GM23338 (cell line): ENCODE results near the gene RANBP1. TPM values are rescaled to one million over a fixed set of nuclear protein-coding genes. Genes with fewer than 3 reads are reported as not detected.

ENCODE experiments used
- ATAC-seq: fragments of 200-7000 bp; cut with Tn5 transposase; 3 replicates; pipeline ENCODE4 v1.9.1; 2020
- DNase-seq: peaks from one replicate; pipeline ENCODE4 v3.0.0-alpha.2; 2015; ENCODE audit warnings: low spot score
- H2AFZ ChIP-seq: fragments of 200-600 bp; sonication (generic); 2 replicates; pipeline ENCODE4 v1.8.0; 2016; ENCODE audit warnings: antibody characterized with exemption, mild to moderate bottlenecking, moderate library complexity
- H3F3A ChIP-seq: fragments of 200-600 bp; sonication (generic); replicated peaks from 2 replicates; pipeline ENCODE4 v1.8.0; 2017; ENCODE audit warnings: antibody characterized with exemption, mixed run types, low read depth
- H3K27ac ChIP-seq: fragments of 200-600 bp; sonication (generic); 2 replicates; pipeline ENCODE4 v1.6.1; 2016; ENCODE audit warnings: low read depth
- H3K27me3 ChIP-seq: fragments of 200-600 bp; sonication (generic); 2 replicates; pipeline ENCODE4 v1.8.0; 2016; ENCODE audit warnings: mild to moderate bottlenecking, mixed run types, moderate library complexity; ENCODE audit not compliant: insufficient read depth
- H3K36me3 ChIP-seq: fragments of 200-600 bp; sonication (generic); 2 replicates; pipeline ENCODE4 v1.8.0; 2016; ENCODE audit warnings: mild to moderate bottlenecking; ENCODE audit not compliant: insufficient read depth
- H3K4me1 ChIP-seq: fragments of 200-600 bp; sonication (generic); 2 replicates; pipeline ENCODE4 v1.8.0; 2016; ENCODE audit warnings: mild to moderate bottlenecking, moderate library complexity; ENCODE audit not compliant: insufficient read depth
- H3K4me2 ChIP-seq: fragments of 200-600 bp; sonication (generic); 2 replicates; pipeline ENCODE4 v1.7.1; 2017; ENCODE audit warnings: mixed run types
- H3K4me3 ChIP-seq: fragments of 200-600 bp; sonication (generic); 2 replicates; pipeline ENCODE4 v1.6.1; 2016; ENCODE audit warnings: mixed run types
- H3K79me2 ChIP-seq: fragments of 200-600 bp; sonication (generic); replicated peaks from 2 replicates; pipeline ENCODE4 v1.8.0; 2017; ENCODE audit warnings: mild to moderate bottlenecking; ENCODE audit not compliant: insufficient read depth
- H3K9me2 ChIP-seq: fragments of 200-600 bp; sonication (generic); 2 replicates; pipeline ENCODE4 v1.8.0; 2017; ENCODE audit not compliant: insufficient read depth
- H4K20me1 ChIP-seq: fragments of 200-600 bp; sonication (generic); replicated peaks from 2 replicates; pipeline ENCODE4 v1.8.0; 2017; ENCODE audit warnings: mild to moderate bottlenecking; ENCODE audit not compliant: insufficient read depth
- H3K27ac Mint-ChIP-seq: 2 replicates; pipeline ENCODE4 v1.8.0; 2020; ENCODE audit warnings: inconsistent platforms, mild to moderate bottlenecking, moderate library complexity, mixed read lengths
- H3K27me3 Mint-ChIP-seq: 3 replicates; pipeline ENCODE4 v1.8.0; 2022; ENCODE audit warnings: low read depth, mild to moderate bottlenecking, moderate library complexity, mixed read lengths, inconsistent platforms; ENCODE audit not compliant: insufficient read depth, poor library complexity
- H3K36me3 Mint-ChIP-seq: 3 replicates; pipeline ENCODE4 v1.8.0; 2021; ENCODE audit warnings: low read depth, mild to moderate bottlenecking, inconsistent platforms, moderate library complexity, mixed read lengths
- H3K4me1 Mint-ChIP-seq: 3 replicates; pipeline ENCODE4 v1.8.0; 2020; ENCODE audit warnings: mild to moderate bottlenecking, inconsistent platforms, mixed read lengths
- H3K4me3 Mint-ChIP-seq: 3 replicates; pipeline ENCODE4 v1.8.0; 2021; ENCODE audit warnings: moderate library complexity, mild to moderate bottlenecking, inconsistent platforms, mixed read lengths
- H3K9me3 Mint-ChIP-seq: 3 replicates; pipeline ENCODE4 v1.8.0; 2020; ENCODE audit warnings: moderate library complexity, mild to moderate bottlenecking, inconsistent platforms, mixed read lengths
- CREB1 ChIP-seq: fragments of 250-450 bp; sonication (Bioruptor Pico); IDR thresholded peaks from 2 replicates; pipeline ENCODE4 v1.5.0; 2020; ENCODE audit warnings: low read depth, mild to moderate bottlenecking, moderate library complexity
- CTCF ChIP-seq, 2 experiments: fragments of 200-600 bp in 1 of 2; sonication (generic) in 1 of 2; conservative IDR thresholded peaks; 2 replicates each; pipeline versions ENCODE4 v1.5.1 to v1.6.1; 2016 to 2017; ENCODE audit warnings: antibody characterized with exemption in 2 of 2, low read depth in 2 of 2, mild to moderate bottlenecking in 2 of 2, moderate library complexity in 1 of 2
- ETS1 ChIP-seq: IDR thresholded peaks from 2 replicates; pipeline ENCODE4 v1.6.1; 2016; ENCODE audit warnings: antibody characterized with exemption
- EZH2phosphoT487 ChIP-seq: fragments of 200-600 bp; sonication (generic); IDR thresholded peaks from one replicate; pipeline ENCODE4 v1.8.1; 2018; ENCODE audit warnings: antibody characterized with exemption; ENCODE audit not compliant: unreplicated experiment
- JUNB ChIP-seq: IDR thresholded peaks from one replicate; pipeline ENCODE4 v1.6.1; 2016; ENCODE audit warnings: antibody characterized with exemption; ENCODE audit not compliant: unreplicated experiment
- POLR2AphosphoS5 ChIP-seq: IDR thresholded peaks from 2 replicates; pipeline ENCODE4 v1.6.1; 2016; ENCODE audit warnings: antibody characterized with exemption, low read depth
- REST ChIP-seq: IDR thresholded peaks from one replicate; pipeline ENCODE4 v1.6.1; 2018; ENCODE audit warnings: antibody characterized with exemption; ENCODE audit not compliant: unreplicated experiment
- STAT1 ChIP-seq: IDR thresholded peaks from one replicate; pipeline ENCODE4 v1.6.1; 2016; ENCODE audit warnings: antibody characterized with exemption; ENCODE audit not compliant: unreplicated experiment
- ZNF114 ChIP-seq: fragments of 250-450 bp; sonication (Bioruptor Pico); IDR thresholded peaks from 2 replicates; pipeline ENCODE4 v1.5.0; 2020; ENCODE audit warnings: mild to moderate bottlenecking, moderate library complexity
- ZNF331 ChIP-seq: fragments of 250-450 bp; sonication (Bioruptor Pico); IDR thresholded peaks from 2 replicates; pipeline ENCODE4 v1.5.0; 2020; ENCODE audit warnings: low read depth, mild to moderate bottlenecking, moderate library complexity
- ZNF462 ChIP-seq: fragments of 250-450 bp; sonication (Bioruptor Pico); IDR thresholded peaks from 2 replicates; pipeline ENCODE4 v1.5.0; 2020; ENCODE audit warnings: mild to moderate bottlenecking, moderate library complexity
- polyA plus RNA-seq: library from polyadenylated mRNA; unstranded; fragments of >200 nt; fragmentation: Nextera tagmentation; extraction: Ambion mirVana; gene quantifications from 2 replicates; pipeline ENCODE4 v1.2.1, GENCODE V29; 2016
- total RNA-seq: library from RNA; depleted of rRNA; stranded (reverse); fragments of >200 nt; shearing (Covaris generic); gene quantifications from 2 replicates; pipeline ENCODE4 v1.2.3, GENCODE V29; 2014

Gene RANBP1
- total and polyA plus RNA-seq, 2 experiments from 2014 or later, result 1,014 to 1,206 TPM

- H3K9me2 ChIP-seq, result no peaks in the 10 kb centered on the region
- peak overlapping the region; percentile 36; the same call in 2 of the 3 replicates for H3K4me3 Mint-ChIP-seq
- H3K27me3 ChIP-seq, result no peaks in the 10 kb centered on the region
- H3K27me3 Mint-ChIP-seq, result peaks cover 14% of the 10 kb centered on the region
- H3K4me1 ChIP-seq, result no peaks in the 10 kb centered on the region; the same call in 1 of the 2 replicates
- H4K20me1 ChIP-seq, result no peaks in the 10 kb centered on the region; the same call in 1 of the 2 replicates
- no peak for TF ChIP-seq ZNF114
- no peak for TF ChIP-seq ZNF331 (CRISPR knock-in tag)
- TF ChIP-seq JUNB, result no peak
- no peak for TF ChIP-seq POLR2AphosphoS5
- no peak for TF ChIP-seq EZH2phosphoT487
- no peak for TF ChIP-seq CREB1
- TF ChIP-seq CTCF (conservative IDR thresholded peaks at IDR 0.05; ENCODE audit: low read depth in 2 of 2), result no peak
- no peak for TF ChIP-seq ZNF462 (CRISPR knock-in tag)
- no peak for TF ChIP-seq STAT1
- no peak for TF ChIP-seq REST
- TF ChIP-seq ETS1, result no peak
- H3F3A ChIP-seq, result peaks cover 13% of the 10 kb centered on the region; the same call in 1 of the 2 replicates
- H3K9me3 Mint-ChIP-seq, result no peaks in the 10 kb centered on the region
- H3K4me1 Mint-ChIP-seq, result peaks cover 2% of the 10 kb centered on the region; the same call in 1 of the 3 replicates
- H2AFZ ChIP-seq, result no peak overlapping the region
- no peaks in the 10 kb centered on the region for H3K36me3 Mint-ChIP-seq
- no peaks in the 10 kb centered on the region for H3K36me3 ChIP-seq
- DNase-seq, result no peak
- H3K27ac Mint-ChIP-seq, result no peak overlapping the region
- ATAC-seq, result no peak
- H3K79me2 ChIP-seq, result peaks cover 35% of the 10 kb centered on the region
- no peak overlapping the region for H3K27ac ChIP-seq
- H3K4me3 ChIP-seq, result no peak overlapping the region
- H3K4me2 ChIP-seq, result no peak overlapping the region
Measured at GRCh38 chr22:20133930-20134549, 18.1 kb downstream of the RANBP1 start.
